HG02938 (cell line): Measurements from ENCODE around the gene MMD.

Source experiments
- ATAC-seq: cut with Tn5 transposase; IDR thresholded peaks from one replicate; pipeline ENCODE4 v1.9.1; 2021; ENCODE audit warnings: mild to moderate bottlenecking, moderate library complexity; ENCODE audit not compliant: unreplicated experiment

The MMD gene

GRCh38 chr17:55356434-55357328, 65.0 kb downstream of the MMD start:
- peak; percentile 97 for ATAC-seq

DNA sequence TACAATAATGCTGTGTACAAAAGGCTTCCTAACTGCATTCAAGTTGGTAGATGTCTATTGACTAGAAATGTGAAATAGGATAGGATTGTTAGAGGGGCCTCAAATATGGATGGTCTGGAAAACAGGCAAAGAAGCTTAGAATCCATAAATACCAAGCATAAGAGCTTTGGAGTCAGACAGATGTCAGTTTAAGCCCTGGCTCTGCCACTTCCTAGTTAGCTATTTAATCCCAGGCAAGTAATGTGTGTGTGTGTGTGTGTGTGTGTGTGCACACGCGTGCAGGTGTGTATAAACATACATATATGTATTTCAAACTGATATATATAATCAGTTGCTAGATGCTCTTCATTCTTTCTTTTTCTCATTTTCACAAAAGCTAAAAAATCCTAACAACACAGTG, 66.7 kb downstream of the MMD start:
- no peak for ATAC-seq

DNA sequence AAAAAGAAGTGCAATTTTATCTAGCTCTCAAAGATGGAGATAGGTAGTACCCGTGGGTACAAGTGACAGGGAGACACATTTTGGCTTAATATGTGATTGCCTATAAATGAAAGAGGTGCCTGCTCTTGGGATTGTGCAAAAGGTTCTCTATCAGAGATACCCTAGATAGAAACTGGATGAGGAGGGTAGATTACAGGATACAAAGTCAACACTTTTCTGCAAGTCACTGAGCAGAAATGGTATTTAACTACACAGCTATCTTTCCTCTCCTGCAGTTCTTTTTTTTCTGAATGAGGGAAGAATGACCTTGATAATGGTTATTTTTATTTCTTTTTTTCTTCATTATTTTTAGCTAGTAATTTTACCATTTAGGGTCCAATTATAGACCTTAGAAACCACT, 67.6 kb downstream of the MMD start:
- no peak for ATAC-seq

- no peak for ATAC-seq
These were observed 70.4 kb downstream of the MMD start for GRCh38 chr17:55351226-55351625.

DNA sequence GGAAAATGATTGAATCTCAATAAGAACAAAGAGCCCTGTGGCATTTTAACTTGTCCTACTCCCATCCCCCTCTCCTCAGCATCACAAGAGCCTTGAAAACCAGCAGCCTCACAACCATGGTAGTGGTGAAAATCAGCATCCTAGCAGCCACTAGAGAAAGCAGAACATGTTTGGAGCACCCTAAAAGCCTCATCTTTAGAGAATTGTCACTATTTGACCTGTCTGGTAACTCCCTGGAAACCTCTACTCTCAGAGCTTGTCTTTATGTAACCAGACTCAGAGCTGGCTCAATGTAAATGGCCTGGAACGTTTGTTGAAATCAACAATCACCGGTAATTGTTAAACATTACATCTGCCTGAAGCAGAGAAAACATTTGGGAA, 70.8 kb downstream of the MMD start:
- no peak for ATAC-seq

DNA sequence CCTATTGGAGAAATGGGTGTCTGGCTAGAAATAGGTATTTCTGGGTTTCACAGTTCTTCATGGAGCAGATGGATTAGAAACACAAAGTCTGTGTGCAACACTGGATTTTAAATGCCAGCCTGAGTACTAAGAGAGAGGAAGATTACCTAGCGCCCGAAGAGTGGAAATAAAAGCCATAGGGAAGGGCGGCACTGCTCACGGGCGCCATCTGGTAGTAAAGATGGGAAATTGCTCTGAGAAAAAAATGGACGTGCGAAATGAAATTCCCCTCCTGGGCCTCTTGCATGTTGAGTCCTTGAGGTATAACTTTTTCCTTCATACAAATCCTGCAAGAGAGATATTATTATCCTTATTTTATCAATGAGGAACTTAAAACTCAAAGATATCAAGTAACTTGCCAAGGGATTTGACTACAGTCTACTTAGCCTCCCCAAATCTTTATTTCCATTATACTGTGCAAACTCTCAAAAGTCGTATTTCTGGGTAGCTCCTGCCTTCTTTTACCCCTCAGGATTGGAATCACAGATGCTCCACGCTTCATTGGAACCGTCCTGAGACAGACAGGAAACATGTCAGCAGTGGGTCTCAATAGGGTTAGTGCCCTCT, 72.8 kb downstream of the MMD start:
- no peak for ATAC-seq

- no peak for ATAC-seq
These were observed 74.3 kb downstream of the MMD start for GRCh38 chr17:55347341-55347740.

- no peak for ATAC-seq
These were observed 75.0 kb downstream of the MMD start for GRCh38 chr17:55346658-55347057.

DNA sequence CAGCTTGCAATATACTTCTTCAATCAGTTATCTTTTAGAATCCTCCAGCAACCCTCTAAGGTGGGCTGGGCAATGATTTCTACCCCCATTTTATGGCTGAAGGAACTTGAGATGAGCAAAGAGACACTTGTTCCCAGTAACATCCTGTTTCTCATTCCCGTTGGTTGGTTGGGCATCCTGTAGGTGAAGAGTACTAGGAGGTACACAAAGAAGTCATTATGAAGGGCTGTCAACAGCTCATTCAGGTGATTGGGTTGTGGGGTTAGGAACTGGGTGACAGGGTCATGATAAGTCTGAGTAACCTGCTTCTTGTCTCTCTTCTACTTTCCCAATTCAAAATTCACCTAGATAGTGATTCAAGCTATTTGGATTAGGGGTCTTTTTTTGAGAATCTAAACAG, 76.5 kb downstream of the MMD start:
- no peak for ATAC-seq

DNA sequence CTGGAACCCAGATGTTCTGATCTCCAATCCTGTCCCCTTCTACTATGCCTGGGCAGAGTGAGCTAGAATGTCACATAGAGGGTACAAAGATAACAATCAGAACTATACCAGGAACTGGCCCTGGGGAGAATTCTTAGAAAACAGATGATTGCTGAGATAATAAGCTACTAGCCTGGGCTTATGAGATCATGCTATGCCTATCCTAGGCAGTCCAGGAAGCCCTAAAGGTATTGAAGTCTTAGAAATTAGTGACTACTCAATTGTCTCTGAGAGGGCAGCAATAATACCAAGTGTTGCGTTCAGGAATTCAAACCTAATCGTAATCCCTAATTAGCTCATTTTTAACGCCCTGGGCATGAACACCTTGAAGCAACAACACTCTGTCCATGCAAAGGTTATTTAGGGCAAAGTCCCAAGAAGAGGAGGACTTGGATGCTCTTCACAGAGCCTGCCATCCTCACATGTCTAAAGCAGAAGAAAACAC, 77.1 kb downstream of the MMD start:
- ATAC-seq, result no peak

DNA sequence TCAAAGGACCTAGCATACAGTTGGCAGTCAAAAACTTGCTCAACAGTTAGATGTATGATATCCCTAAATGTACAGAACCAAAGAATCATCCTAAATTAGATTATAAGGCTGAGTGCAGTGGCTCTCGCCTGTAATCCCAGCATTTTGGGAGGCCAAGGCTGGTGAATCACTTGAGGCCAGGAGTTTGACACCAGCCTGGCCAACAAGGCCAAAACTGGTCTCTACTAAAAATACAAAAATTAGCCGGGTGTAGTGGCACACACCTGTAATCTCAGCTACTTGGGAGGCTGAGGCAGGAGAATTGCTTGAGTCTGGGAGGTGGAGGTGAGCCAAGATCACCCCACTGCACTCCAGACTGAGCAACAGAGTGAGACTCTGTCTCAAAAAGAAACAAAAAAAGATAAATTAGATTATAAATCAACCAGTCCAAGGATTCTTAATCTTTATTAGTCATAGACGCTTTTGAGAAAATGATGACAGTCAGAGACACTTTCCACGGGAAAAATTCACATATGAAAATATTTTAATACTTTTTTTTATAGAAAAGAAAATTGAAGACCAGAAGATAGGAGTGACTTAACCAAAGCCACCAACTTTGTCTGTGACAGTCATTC, 77.6 kb downstream of the MMD start:
- no peak for ATAC-seq

- ATAC-seq, result no peak
These were observed 78.6 kb downstream of the MMD start for GRCh38 chr17:55342800-55343585.
